Measurements from ENCODE around the gene SLAMF9. TPM values are rescaled to one million over a fixed set of nuclear protein-coding genes. Genes with fewer than 3 reads are reported as not detected.

SLAMF9 gene
- total RNA-seq, 1 experiment from 2014 or later = not detected

GRCh38 chr1:159991513-159991912 is 37.5 kb upstream of the SLAMF9 start:
- no peak overlapping the region for H2AFZ ChIP-seq (ENCODE audit: low read length)
- H2BK5ac ChIP-seq (ENCODE audit: insufficient read length, low read length) = no peak overlapping the region
- H3K23me2 ChIP-seq (ENCODE audit: insufficient read length, low read depth, low read length, poor library complexity, severe bottlenecking) = no peaks in the 10 kb centered on the region
- H3K18ac ChIP-seq (ENCODE audit: insufficient read length, low read depth, low read length) = no peak overlapping the region
- H3K4ac ChIP-seq (ENCODE audit: low read depth, low read length) = no peak overlapping the region
- H2BK15ac ChIP-seq (ENCODE audit: low read depth, low read length) = no peak overlapping the region
- no peak overlapping the region for H2AK5ac ChIP-seq (ENCODE audit: insufficient read length, low read length)
- no peak overlapping the region for H3K56ac ChIP-seq (ENCODE audit: insufficient read length, low read depth, low read length)
- no peak overlapping the region for H3K27ac ChIP-seq (ENCODE audit: insufficient read length, low read depth, low read length)
- H3T11ph ChIP-seq (ENCODE audit: low read length) = no peak overlapping the region
- H2BK120ac ChIP-seq (ENCODE audit: low read depth, low read length, poor library complexity, severe bottlenecking) = no peak overlapping the region
- H4K91ac ChIP-seq (ENCODE audit: insufficient read length, low read depth, low read length) = no peak overlapping the region
- H3K23ac ChIP-seq (ENCODE audit: insufficient read length, low read depth, low read length) = no peak overlapping the region
- Mint-ChIP-seq H3K4me3 (no peak overlapping the region), H3K36me3 (ENCODE audit: insufficient read depth in 1 of 3, low read depth in 3 of 3) (no peaks in the 10 kb centered on the region), H3K9me3 (no peaks in the 10 kb centered on the region), H3K27ac (no peak overlapping the region; a peak in 1 of 7 replicates), H3K4me1 (peaks cover 9 to 12% of the 10 kb centered on the region in 2 experiments; a peak in 3 of 4 replicates), H3K27me3 (ENCODE audit: low read depth) (peaks cover 1% of the 10 kb centered on the region)
- H3K79me1 ChIP-seq (ENCODE audit: insufficient read depth, low read depth, low read length, poor library complexity, severe bottlenecking) = no peaks in the 10 kb centered on the region
- H3K27me3 ChIP-seq (ENCODE audit: insufficient read depth, low read length) = no peaks in the 10 kb centered on the region
- no peaks in the 10 kb centered on the region for H3K79me2 ChIP-seq (ENCODE audit: insufficient read depth, low read length)
- H3K9me3 ChIP-seq (ENCODE audit: control insufficient read depth, low read depth, low read length) = no peaks in the 10 kb centered on the region
- peaks cover 2% of the 10 kb centered on the region; the same call in 1 of the 2 replicates for H3K4me1 ChIP-seq (ENCODE audit: insufficient read depth, low read length)
- no peak for TF ChIP-seq CTCF (conservative IDR thresholded peaks at IDR 0.05)
- DNase-seq = no peak
- no peak overlapping the region for H2BK12ac ChIP-seq (ENCODE audit: insufficient read length, low read depth, low read length)
- H3K9ac ChIP-seq (ENCODE audit: extremely low read depth, insufficient read length, low read length) = no peak overlapping the region
- no peak overlapping the region for H4K8ac ChIP-seq (replicated peaks; ENCODE audit: insufficient read length, low read depth, low read length)
- no peak overlapping the region for H3K14ac ChIP-seq (ENCODE audit: insufficient read depth, low read length)
- H4K5ac ChIP-seq (ENCODE audit: insufficient read length, low read depth, low read length) = no peak overlapping the region
- H3K4me2 ChIP-seq (ENCODE audit: insufficient read depth, insufficient read length, low read length) = no peak overlapping the region
- H4K20me1 ChIP-seq (ENCODE audit: control insufficient read depth, insufficient read depth, insufficient read length) = no peaks in the 10 kb centered on the region
- no CpG with 5 or more reads among the region's 4 CpGs for WGBS (ENCODE audit: extremely low coverage, insufficient read length, low lambda C conversion rate)
- no peak overlapping the region for H2BK20ac ChIP-seq (ENCODE audit: low read depth, low read length, poor library complexity, severe bottlenecking)

Data from H9 (cell line).